GM10847 (cell line): ENCODE data around the gene SNX27.
A peak's percentile ranks its signal among the peaks of the same experiment; 100 is the strongest.

Source experiments
- POLR2A ChIP-seq: IDR thresholded peaks from 2 replicates; pipeline ENCODE4 v1.6.1; 2011; ENCODE audit not compliant: insufficient read length; ENCODE audit errors: extremely low read depth

Gene SNX27

DNA sequence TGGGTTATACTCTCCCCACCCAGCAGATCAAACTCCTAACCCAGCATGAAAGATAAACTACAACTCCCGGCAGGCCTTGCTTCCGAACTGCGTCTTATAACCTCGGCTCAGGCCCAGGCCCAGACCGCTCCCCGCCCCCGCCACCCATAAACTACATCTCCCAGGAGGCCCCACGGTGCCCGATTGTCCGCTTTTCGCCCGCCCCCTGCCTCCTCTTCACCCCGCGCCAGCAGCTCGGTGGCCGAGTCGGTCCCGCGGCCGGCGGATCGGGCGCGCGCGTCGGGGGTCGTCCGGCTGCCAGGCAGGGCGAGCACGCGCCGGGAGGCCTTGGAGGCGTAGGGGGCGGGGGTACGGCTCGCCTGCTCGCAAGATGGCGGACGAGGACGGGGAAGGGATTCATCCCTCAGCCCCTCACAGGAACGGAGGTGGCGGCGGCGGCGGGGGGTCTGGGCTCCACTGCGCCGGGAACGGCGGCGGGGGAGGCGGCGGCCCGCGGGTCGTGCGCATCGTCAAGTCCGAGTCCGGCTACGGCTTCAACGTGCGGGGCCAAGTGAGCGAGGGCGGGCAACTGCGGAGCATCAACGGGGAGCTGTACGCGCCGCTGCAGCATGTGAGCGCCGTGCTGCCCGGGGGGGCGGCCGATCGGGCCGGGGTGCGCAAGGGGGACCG is at the start of gene SNX27:
SNX27 (plus strand) TSS at position 219 of the 669 bp plus-strand sequence; CDS start at position 371, 152 bp downstream.
- peak; percentile 50 for TF ChIP-seq POLR2A

DNA sequence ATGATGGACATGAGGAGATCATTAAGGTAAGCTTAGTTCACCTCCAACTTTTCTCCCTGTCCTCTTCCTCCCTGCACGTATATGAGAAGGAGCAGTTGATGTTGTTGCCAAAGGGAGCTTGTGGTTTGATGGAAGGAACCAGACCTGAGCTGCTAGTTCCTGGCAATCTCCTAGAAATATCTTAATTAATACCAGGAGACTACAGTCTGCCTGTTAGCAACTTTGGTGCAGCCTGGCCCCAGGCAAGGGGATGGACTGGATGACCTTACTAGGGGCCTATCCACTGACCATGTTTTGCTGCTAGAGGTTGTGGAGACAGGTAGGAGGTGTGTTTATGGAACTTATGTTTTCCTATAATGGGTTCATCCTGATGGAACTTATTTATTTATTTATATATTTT is 49.2 kb upstream of the SNX27 start:
- no peak for TF ChIP-seq POLR2A

DNA sequence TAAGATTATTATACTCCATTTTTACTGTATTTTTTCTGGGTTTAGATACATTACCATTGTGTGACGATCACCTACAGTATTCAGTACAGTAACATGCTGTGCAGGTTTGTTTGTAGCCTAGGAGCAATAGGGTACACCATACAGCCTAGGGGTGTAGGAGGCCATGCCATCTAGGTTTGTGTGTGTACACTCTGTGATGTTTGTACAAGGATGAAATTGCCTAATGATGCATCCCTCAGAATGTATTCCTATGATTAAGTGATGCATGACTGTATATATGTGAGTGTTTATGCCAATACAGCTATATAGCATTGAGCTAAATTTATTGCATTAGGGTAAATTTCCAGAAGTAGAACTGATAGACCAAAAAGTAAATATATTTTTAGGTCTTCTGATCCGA is 48.5 kb upstream of the SNX27 start:
- TF ChIP-seq POLR2A: no peak

GRCh38 chr1:151565502-151566189 is 46.2 kb upstream of the SNX27 start:
- TF ChIP-seq POLR2A: no peak

DNA sequence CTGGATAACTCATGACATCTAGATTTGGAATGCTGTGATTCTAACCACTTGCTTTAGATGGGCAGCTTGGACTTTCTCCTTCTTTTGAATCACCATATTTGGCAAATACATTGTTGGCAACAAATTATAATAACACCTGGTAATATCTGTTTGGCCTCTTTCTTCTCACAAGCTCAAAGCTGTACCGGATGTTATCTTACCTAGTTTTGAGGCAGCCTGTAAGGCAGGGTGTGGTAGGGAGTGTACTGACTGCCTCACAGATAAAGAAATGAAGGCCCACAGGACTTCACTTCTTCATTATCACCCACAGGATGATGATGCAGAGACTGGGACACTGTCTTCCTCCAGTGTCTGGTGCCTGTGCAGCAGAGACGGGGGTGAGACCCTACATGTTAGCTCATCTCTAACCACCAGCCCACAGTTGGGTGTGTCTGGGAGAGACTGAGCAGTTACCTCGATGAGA is 43.2 kb upstream of the SNX27 start:
- TF ChIP-seq POLR2A: no peak

DNA sequence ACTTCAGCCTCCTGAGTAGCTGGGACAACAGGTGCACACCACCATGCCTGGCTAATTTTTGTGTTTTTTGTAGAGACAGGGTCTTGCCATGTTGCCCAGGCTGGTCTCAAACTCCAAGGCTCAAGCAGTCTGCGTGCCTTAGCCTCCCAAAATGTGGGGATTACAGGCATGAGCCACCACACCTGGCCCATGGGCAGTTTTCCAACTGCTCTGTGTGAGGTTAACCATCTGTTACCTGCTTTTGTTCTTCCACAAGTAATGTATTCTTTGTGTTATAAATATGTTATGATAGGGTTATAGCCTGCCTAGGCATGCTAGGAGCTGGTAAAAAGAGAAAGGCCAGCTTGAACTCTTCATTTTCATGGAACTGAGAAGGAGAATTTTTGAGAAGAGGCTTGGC is 41.0 kb upstream of the SNX27 start:
- TF ChIP-seq POLR2A: no peak

DNA sequence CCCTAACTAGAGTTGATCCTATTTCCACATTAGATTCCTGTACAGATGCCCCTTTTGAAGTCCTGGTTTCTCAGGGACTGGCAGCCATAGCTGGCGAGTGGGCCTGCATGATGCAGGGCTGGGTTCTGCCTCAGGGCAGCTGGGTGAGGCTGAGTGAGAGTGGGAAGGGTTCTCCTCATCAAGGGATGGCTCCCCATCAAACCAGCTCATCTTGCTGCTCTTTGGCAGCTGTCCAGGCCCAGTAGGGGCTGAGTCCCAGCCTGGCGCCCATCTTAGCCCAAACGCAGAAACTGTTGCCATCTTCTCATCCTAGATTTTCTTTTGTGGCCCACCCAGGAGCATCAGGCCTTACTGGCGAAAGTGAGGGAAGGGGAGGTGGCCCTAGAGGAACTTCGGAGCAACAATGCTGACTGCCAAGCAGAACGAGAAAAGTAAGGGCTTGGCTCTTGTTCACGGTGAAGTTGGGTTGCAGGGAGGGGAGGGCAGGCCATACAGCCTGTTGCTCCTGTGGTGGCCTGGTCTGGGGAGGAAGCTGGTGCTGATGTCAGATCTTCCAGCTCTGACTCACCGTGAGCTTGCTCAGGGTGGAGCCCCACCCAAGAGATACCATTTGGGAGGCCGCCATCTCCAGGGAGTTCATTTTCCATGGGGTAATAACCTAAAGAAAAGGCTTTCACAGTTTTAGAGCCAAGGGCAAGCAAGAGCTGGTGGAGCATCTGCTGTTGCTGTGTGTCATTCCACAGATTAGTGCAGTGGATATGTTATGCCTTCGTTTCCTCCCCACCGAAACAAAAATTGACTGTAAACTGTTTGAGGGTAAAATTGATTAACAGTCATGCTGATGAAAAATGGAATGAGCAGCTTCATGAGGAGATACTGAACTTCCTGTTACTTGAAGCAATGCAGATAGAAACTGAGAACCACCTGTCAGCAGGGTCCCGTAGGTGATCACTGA is 37.0 kb upstream of the SNX27 start:
- no peak for TF ChIP-seq POLR2A

GRCh38 chr1:151577173-151577572 is 34.7 kb upstream of the SNX27 start:
- no peak for TF ChIP-seq POLR2A

DNA sequence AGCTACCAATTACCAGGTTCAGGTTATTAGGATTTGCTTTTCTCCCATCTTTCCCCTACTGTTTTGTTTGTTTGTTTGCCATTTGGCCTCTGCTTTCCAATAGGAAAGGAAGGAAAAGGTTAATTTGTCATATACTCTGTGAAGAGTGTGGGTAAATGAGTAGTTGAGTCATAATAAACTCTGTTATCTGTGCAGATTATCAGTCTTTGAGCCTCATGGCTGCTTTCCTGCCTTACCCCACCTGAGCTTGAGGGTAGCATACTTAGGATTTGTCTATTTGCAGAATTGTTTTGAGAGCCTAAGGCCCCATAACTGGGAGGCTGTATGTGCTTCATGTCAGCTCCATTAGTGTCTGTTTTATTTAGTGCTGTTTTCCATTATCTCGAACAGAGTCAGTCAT is 32.9 kb upstream of the SNX27 start:
- no peak for TF ChIP-seq POLR2A

DNA sequence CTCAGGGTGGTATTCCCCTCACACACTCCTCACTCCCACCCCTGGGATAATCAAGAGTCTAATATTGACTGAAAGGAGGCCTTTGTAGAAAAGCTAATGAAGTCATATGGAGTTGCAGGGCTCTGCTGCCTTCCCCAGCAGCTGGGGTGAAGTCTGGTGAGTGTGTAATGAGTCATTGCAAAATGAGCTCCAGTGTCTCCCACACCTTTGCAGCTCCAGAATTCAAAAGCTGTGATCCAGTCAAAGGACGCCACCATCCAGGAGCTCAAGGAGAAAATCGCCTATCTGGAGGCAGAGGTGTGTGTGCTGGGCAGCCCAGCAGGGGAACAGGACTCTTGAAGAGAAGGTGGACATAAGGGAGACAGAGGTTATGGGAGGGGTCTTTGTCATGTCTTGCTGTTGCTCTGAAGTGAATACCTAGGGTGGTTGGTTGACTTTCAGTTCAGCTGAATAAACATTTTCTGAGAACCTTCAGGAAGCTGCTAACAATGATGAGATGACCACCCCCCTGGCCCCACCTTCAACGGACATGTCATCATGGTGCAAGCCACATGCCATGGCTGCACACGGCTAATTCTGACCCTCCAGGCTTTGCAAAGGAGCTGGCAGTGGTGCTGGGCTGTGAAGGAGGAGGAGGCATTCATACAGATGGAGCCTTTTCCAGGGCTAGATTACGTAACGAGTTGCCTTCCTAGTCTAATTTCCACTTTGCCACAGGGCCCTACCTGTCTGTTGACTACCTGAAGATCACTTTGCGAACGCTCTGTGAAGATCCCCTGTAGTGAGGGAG is 32.2 kb upstream of the SNX27 start:
- no peak for TF ChIP-seq POLR2A

DNA sequence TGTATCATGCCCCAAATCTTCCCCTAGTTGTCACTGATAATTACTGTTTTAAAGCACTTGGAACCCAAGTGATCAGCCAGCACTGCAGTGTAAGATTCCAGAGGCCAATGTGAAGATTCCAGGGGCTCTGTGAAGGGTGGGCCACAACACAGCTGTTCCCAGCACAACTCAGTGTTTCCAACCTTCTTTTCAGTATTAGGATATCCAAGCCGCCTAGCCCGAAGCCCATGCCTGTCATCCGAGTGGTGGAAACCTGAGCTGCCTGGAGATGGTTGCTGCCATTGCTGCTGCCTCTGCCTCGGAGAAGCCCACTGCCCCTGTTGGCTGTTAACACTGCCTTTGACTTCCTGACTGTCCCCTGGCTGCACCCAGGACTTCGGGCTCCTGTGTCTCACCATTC is 30.4 kb upstream of the SNX27 start:
- no peak for TF ChIP-seq POLR2A

- no peak for TF ChIP-seq POLR2A
Measured at GRCh38 chr1:151581921-151582320, 29.9 kb upstream of the SNX27 start.

GRCh38 chr1:151583796-151584195 is 28.1 kb upstream of the SNX27 start:
- no peak for TF ChIP-seq POLR2A

- no peak for TF ChIP-seq POLR2A
Measured at GRCh38 chr1:151584278-151584677, 27.6 kb upstream of the SNX27 start.

GRCh38 chr1:151584780-151585179 is 27.1 kb upstream of the SNX27 start:
- no peak for TF ChIP-seq POLR2A
